ENCODE measurements around the gene IVNS1ABP. TPM values are rescaled to one million over a fixed set of nuclear protein-coding genes. Genes with fewer than 3 reads are reported as not detected.
"Not testable (repeated sequence)": the region's sequence is repeated elsewhere in the genome, so short reads cannot be mapped to it uniquely, and the experiment has no call there.

Gene IVNS1ABP
- total and polyA plus RNA-seq, 4 donors, result 14.2 to 83.4 (median 34.0) TPM

DNA sequence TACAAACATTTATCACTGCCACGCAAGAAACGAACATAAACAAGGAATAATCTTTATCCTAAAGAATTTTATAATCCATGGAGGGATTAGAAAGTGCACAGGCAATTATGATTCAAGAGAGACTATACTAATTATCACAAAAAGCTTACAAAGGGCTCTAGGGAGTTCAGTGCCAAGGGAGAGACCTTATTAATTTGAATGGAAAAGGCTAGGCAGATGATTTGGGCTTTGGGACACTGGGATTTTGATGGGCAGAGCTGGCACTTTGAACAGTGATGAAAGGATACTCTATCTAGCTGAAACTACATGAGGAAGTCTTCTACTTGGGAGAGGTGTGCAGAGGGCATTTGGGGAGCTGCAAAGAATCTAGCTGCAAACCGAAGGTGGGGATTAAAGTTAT is 48.9 kb upstream of the IVNS1ABP start:
- no peak for DNase-seq (ENCODE audit: low spot score)
- TF ChIP-seq, protein P1, sequence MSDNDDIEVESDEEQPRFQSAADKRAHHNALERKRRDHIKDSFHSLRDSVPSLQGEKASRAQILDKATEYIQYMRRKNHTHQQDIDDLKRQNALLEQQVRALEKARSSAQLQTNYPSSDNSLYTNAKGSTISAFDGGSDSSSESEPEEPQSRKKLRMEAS (IDR thresholded peaks at IDR 0.05), result no peak
- TF ChIP-seq FOXA2 (IDR thresholded peaks at IDR 0.05), result no peak
- no peak for TF ChIP-seq GABPA (IDR thresholded peaks at IDR 0.05 in 1 of 2, conservative IDR thresholded peaks at IDR 0.05 in 1 of 2)
- TF ChIP-seq, protein P2, sequence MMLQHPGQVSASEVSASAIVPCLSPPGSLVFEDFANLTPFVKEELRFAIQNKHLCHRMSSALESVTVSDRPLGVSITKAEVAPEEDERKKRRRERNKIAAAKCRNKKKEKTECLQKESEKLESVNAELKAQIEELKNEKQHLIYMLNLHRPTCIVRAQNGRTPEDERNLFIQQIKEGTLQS (IDR thresholded peaks at IDR 0.05), result no peak
- no peak for TF ChIP-seq YY1 (IDR thresholded peaks at IDR 0.05)
- TF ChIP-seq NR2F2 (IDR thresholded peaks at IDR 0.05), result no peak
- no peak for TF ChIP-seq RAD21 (IDR thresholded peaks at IDR 0.05)
- no peak for TF ChIP-seq RXRA (IDR thresholded peaks at IDR 0.05)
- no peak for TF ChIP-seq EGR1 (IDR thresholded peaks at IDR 0.05; ENCODE audit: low read depth in 2 of 2)
- TF ChIP-seq, protein P3, sequence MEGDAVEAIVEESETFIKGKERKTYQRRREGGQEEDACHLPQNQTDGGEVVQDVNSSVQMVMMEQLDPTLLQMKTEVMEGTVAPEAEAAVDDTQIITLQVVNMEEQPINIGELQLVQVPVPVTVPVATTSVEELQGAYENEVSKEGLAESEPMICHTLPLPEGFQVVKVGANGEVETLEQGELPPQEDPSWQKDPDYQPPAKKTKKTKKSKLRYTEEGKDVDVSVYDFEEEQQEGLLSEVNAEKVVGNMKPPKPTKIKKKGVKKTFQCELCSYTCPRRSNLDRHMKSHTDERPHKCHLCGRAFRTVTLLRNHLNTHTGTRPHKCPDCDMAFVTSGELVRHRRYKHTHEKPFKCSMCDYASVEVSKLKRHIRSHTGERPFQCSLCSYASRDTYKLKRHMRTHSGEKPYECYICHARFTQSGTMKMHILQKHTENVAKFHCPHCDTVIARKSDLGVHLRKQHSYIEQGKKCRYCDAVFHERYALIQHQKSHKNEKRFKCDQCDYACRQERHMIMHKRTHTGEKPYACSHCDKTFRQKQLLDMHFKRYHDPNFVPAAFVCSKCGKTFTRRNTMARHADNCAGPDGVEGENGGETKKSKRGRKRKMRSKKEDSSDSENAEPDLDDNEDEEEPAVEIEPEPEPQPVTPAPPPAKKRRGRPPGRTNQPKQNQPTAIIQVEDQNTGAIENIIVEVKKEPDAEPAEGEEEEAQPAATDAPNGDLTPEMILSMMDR (IDR thresholded peaks at IDR 0.05; ENCODE audit: low read depth, low read length, missing input control), result no peak
- no peak for TF ChIP-seq HNF4G (IDR thresholded peaks at IDR 0.05)
- no peak for TF ChIP-seq HNF4A (conservative IDR thresholded peaks at IDR 0.05)
- TF ChIP-seq, protein P4, sequence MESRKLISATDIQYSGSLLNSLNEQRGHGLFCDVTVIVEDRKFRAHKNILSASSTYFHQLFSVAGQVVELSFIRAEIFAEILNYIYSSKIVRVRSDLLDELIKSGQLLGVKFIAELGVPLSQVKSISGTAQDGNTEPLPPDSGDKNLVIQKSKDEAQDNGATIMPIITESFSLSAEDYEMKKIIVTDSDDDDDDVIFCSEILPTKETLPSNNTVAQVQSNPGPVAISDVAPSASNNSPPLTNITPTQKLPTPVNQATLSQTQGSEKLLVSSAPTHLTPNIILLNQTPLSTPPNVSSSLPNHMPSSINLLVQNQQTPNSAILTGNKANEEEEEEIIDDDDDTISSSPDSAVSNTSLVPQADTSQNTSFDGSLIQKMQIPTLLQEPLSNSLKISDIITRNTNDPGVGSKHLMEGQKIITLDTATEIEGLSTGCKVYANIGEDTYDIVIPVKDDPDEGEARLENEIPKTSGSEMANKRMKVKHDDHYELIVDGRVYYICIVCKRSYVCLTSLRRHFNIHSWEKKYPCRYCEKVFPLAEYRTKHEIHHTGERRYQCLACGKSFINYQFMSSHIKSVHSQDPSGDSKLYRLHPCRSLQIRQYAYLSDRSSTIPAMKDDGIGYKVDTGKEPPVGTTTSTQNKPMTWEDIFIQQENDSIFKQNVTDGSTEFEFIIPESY (IDR thresholded peaks at IDR 0.05), result no peak
- TF ChIP-seq JUND (IDR thresholded peaks at IDR 0.05), result no peak
- TF ChIP-seq, protein P5, sequence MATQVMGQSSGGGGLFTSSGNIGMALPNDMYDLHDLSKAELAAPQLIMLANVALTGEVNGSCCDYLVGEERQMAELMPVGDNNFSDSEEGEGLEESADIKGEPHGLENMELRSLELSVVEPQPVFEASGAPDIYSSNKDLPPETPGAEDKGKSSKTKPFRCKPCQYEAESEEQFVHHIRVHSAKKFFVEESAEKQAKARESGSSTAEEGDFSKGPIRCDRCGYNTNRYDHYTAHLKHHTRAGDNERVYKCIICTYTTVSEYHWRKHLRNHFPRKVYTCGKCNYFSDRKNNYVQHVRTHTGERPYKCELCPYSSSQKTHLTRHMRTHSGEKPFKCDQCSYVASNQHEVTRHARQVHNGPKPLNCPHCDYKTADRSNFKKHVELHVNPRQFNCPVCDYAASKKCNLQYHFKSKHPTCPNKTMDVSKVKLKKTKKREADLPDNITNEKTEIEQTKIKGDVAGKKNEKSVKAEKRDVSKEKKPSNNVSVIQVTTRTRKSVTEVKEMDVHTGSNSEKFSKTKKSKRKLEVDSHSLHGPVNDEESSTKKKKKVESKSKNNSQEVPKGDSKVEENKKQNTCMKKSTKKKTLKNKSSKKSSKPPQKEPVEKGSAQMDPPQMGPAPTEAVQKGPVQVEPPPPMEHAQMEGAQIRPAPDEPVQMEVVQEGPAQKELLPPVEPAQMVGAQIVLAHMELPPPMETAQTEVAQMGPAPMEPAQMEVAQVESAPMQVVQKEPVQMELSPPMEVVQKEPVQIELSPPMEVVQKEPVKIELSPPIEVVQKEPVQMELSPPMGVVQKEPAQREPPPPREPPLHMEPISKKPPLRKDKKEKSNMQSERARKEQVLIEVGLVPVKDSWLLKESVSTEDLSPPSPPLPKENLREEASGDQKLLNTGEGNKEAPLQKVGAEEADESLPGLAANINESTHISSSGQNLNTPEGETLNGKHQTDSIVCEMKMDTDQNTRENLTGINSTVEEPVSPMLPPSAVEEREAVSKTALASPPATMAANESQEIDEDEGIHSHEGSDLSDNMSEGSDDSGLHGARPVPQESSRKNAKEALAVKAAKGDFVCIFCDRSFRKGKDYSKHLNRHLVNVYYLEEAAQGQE (IDR thresholded peaks at IDR 0.05), result no peak
- no peak for TF ChIP-seq FOXA1 (IDR thresholded peaks at IDR 0.05)
- no peak for TF ChIP-seq SP1 (IDR thresholded peaks at IDR 0.05)
- no peak for TF ChIP-seq TAF1 (conservative IDR thresholded peaks at IDR 0.05)
- Histone ChIP-seq H3K4me3 (ENCODE audit: low read depth in 1 of 3, low read length in 3 of 3) (no peak overlapping the region), H3K9ac (ENCODE audit: low read depth in 1 of 2, low read length in 2 of 2) (no peak overlapping the region), H3K36me3 (ENCODE audit: control insufficient read depth in 4 of 4, insufficient read depth in 3 of 4, low read depth in 1 of 4, low read length in 3 of 4) (no peaks in the 10 kb centered on the region), H3K27me3 (ENCODE audit: control insufficient read depth in 4 of 4, insufficient read depth in 4 of 4, low read length in 3 of 4) (no peaks in the 10 kb centered on the region), H3K4me1 (ENCODE audit: control insufficient read depth in 4 of 4, insufficient read depth in 4 of 4, low read length in 3 of 4) (no peaks in the 10 kb centered on the region), H3K27ac (ENCODE audit: low read depth in 1 of 2, low read length in 2 of 2) (no peak overlapping the region), H3K9me3 (ENCODE audit: control insufficient read depth in 4 of 4, low read length in 3 of 4) (peaks cover 0 to 1% (median 0%) of the 10 kb centered on the region in 4 donors)
- 73% methylated on average over 3 of the region's 3 CpGs for WGBS

DNA sequence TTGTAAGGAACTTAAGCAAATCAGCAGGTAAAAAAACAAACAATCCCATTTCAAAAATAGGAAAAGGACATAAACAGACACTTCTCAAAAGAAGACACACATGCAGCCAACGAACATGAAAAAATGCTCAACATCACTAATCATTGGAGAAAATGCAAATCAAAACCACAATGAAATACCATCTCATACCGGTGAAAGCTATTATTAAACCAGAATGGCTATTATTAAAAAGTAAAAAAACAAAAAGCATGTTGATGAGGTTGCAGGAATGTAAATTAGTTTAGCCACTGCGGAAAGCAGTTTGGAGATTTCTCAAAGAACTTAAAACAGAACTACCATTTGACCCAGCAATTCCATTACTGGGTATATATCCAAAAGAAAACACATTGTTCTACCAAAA is 47.5 kb upstream of the IVNS1ABP start:
- not testable (repeated sequence) for H3K27ac ChIP-seq (ENCODE audit: low read depth in 1 of 2, low read length in 2 of 2); H3K36me3 ChIP-seq (ENCODE audit: control insufficient read depth in 4 of 4, insufficient read depth in 3 of 4, low read depth in 1 of 4, low read length in 3 of 4); H3K4me3 ChIP-seq (ENCODE audit: low read depth in 1 of 3, low read length in 3 of 3); H3K27me3 ChIP-seq (ENCODE audit: control insufficient read depth in 4 of 4, insufficient read depth in 4 of 4, low read length in 3 of 4); H3K4me1 ChIP-seq (ENCODE audit: control insufficient read depth in 4 of 4, insufficient read depth in 4 of 4, low read length in 3 of 4); H3K9me3 ChIP-seq (ENCODE audit: control insufficient read depth in 4 of 4, low read length in 3 of 4); DNase-seq (ENCODE audit: low spot score); H3K9ac ChIP-seq (ENCODE audit: low read depth in 1 of 2, low read length in 2 of 2)
- 91% methylated on average over 3 of the region's 3 CpGs for WGBS
